A549 (cell line): ENCODE results near the gene ARGFX. TPM values are rescaled to one million over a fixed set of nuclear protein-coding genes. Genes with fewer than 3 reads are reported as not detected.

Source experiments
- ATAC-seq, 2 experiments: fragments of 200-7000 bp in 1 of 2; fragments of >200 bp in 1 of 2; cut with Nextera tagmentation in 1 of 2; cut with Tn5 transposase in 1 of 2; 3 replicates each; pipeline versions ENCODE4 v1.8.0 to v1.9.1; 2018 to 2020; ENCODE audit warnings: mild to moderate bottlenecking in 1 of 2, moderate library complexity in 1 of 2
- CTCF ChIA-PET: fragments of 300-600 bp; sonication (Branson Sonifier 250); formaldehyde crosslinking; extraction: SDS; loops from one replicate; lab custom pipeline; 2021; ENCODE audit warnings: antibody characterized with exemption, inconsistent platforms; lab: Yijun Ruan, JAX
- POLR2A ChIA-PET: fragments of 350-600 bp; formaldehyde crosslinking; extraction: SDS; loops from one replicate; lab custom pipeline; 2021; ENCODE audit warnings: antibody characterized with exemption, inconsistent platforms; lab: Yijun Ruan, JAX
- DNase-seq, 2 experiments: peaks; one replicate each; pipeline versions ENCODE4 v3.0.0 to v3.0.0-alpha.2; 2011 to 2016; ENCODE audit warnings: low read depth in 1 of 2, low spot score in 1 of 2
- FAIRE-seq: peaks from 2 replicates; lab custom pipeline; 2011; peaks lifted over from hg19 to GRCh38; lab: Jason Lieb, UNC
- H3K27ac ChIP-seq, 2 experiments: fragments of >200 bp; sonication (Bioruptor Twin); formaldehyde crosslinking; 3 replicates each; pipeline ENCODE4 v1.5.1; 2016 to 2017
- H3K4me1 ChIP-seq: fragments of >200 bp; sonication (Bioruptor Twin); formaldehyde crosslinking; 3 replicates; pipeline ENCODE4 v1.6.1; 2016
- H3K4me2 ChIP-seq: fragments of >200 bp; sonication (Bioruptor Twin); formaldehyde crosslinking; 3 replicates; pipeline ENCODE4 v1.6.1; 2016
- H3K4me3 ChIP-seq: fragments of >200 bp; sonication (Bioruptor Twin); formaldehyde crosslinking; 3 replicates; pipeline ENCODE4 v1.5.1; 2016
- H3K9me3 ChIP-seq: fragments of >200 bp; sonication (Bioruptor Twin); formaldehyde crosslinking; 3 replicates; pipeline ENCODE4 v1.6.1; 2016
- BHLHE40 ChIP-seq: IDR thresholded peaks from 2 replicates; pipeline ENCODE4 v1.6.1; 2012; ENCODE audit warnings: low read depth, low read length, inconsistent platforms
- CBX2 ChIP-seq: fragments of 200-600 bp; sonication (generic); IDR thresholded peaks from 2 replicates; pipeline ENCODE4 v1.6.1; 2016; ENCODE audit warnings: low read depth, mild to moderate bottlenecking, borderline replicate concordance
- CHD2 ChIP-seq: fragments of 150-350 bp; IDR thresholded peaks from 2 replicates; pipeline ENCODE4 v1.6.1; 2014; ENCODE audit warnings: low read length; ENCODE audit not compliant: partially characterized antibody
- EHMT2 ChIP-seq: fragments of 200-600 bp; sonication (generic); IDR thresholded peaks from 2 replicates; pipeline ENCODE4 v1.6.1; 2016; ENCODE audit warnings: antibody characterized with exemption, low read depth, mild to moderate bottlenecking, moderate library complexity
- FOSB ChIP-seq: fragments of 250-450 bp; sonication (Bioruptor Pico); IDR thresholded peaks from 2 replicates; pipeline ENCODE4 v1.5.0; 2020; ENCODE audit warnings: mild to moderate bottlenecking, moderate library complexity
- FOXS1 ChIP-seq: fragments of 250-450 bp; sonication (Bioruptor Pico); IDR thresholded peaks from 2 replicates; pipeline ENCODE4 v1.5.0; 2020; ENCODE audit warnings: mild to moderate bottlenecking, moderate library complexity
- HEYL ChIP-seq: fragments of 250-450 bp; sonication (Bioruptor Pico); IDR thresholded peaks from 2 replicates; pipeline ENCODE4 v1.8.0; 2021; ENCODE audit warnings: mild to moderate bottlenecking, moderate library complexity
- HOXA7 ChIP-seq: fragments of 250-450 bp; sonication (Bioruptor Pico); IDR thresholded peaks from 2 replicates; pipeline ENCODE4 v1.5.0; 2020; ENCODE audit warnings: mild to moderate bottlenecking, moderate library complexity
- HOXB5 ChIP-seq: fragments of 250-450 bp; sonication (Bioruptor Pico); IDR thresholded peaks from 2 replicates; pipeline ENCODE4 v1.5.0; 2020; ENCODE audit warnings: mild to moderate bottlenecking, moderate library complexity
- JUNB ChIP-seq: fragments of >200 bp; sonication (Bioruptor Twin); formaldehyde crosslinking; IDR thresholded peaks from 2 replicates; pipeline ENCODE4 v1.6.1; 2016
- MAZ ChIP-seq: fragments of 150-350 bp; IDR thresholded peaks from 2 replicates; pipeline ENCODE4 v1.6.1; 2014; ENCODE audit warnings: antibody characterized with exemption, low read depth, low read length, borderline replicate concordance
- NPAS2 ChIP-seq: fragments of 250-450 bp; sonication (Bioruptor Pico); IDR thresholded peaks from 2 replicates; pipeline ENCODE4 v1.8.0; 2022; ENCODE audit warnings: mild to moderate bottlenecking, moderate library complexity, borderline replicate concordance
- POLR2A ChIP-seq: IDR thresholded peaks from 2 replicates; pipeline ENCODE4 v1.6.1; 2012; ENCODE audit warnings: mild to moderate bottlenecking, low read length
- RAD21 ChIP-seq, 2 experiments: fragments of >200 bp in 1 of 2; sonication (Bioruptor Twin) in 1 of 2; formaldehyde crosslinking in 1 of 2; IDR thresholded peaks in 1 of 2; conservative IDR thresholded peaks in 1 of 2; 2 replicates in 1 of 2; 3 replicates in 1 of 2; pipeline ENCODE4 v1.6.1; 2012 to 2018; ENCODE audit warnings: inconsistent platforms in 1 of 2
- RARB ChIP-seq: fragments of 250-450 bp; sonication (Bioruptor Pico); IDR thresholded peaks from 2 replicates; pipeline ENCODE4 v1.8.0; 2021; ENCODE audit warnings: mild to moderate bottlenecking, moderate library complexity
- REST ChIP-seq: fragments of 200-600 bp; sonication (generic); IDR thresholded peaks from 2 replicates; pipeline ENCODE4 v1.6.1; 2016; ENCODE audit warnings: antibody characterized with exemption, mild to moderate bottlenecking, moderate library complexity
- RFX5 ChIP-seq: fragments of 450-650 bp; IDR thresholded peaks from 2 replicates; pipeline ENCODE4 v1.7.1; 2014; ENCODE audit warnings: antibody characterized with exemption, mild to moderate bottlenecking, moderate library complexity
- RNF2 ChIP-seq: fragments of 200-600 bp; sonication (generic); IDR thresholded peaks from 2 replicates; pipeline ENCODE4 v1.6.1; 2016; ENCODE audit warnings: low read depth, mild to moderate bottlenecking, antibody characterized with exemption, moderate library complexity, borderline replicate concordance
- SMC3 ChIP-seq: fragments of >200 bp; sonication (Bioruptor Twin); formaldehyde crosslinking; IDR thresholded peaks from 3 replicates; pipeline ENCODE4 v1.6.1; 2018; ENCODE audit warnings: inconsistent platforms
- TFCP2L1 ChIP-seq: fragments of 250-450 bp; sonication (Bioruptor Pico); IDR thresholded peaks from 2 replicates; pipeline ENCODE4 v1.5.0; 2021; ENCODE audit warnings: mild to moderate bottlenecking
- ZFP36 ChIP-seq: fragments of 450-650 bp; IDR thresholded peaks from 2 replicates; pipeline ENCODE4 v1.6.1; 2014; ENCODE audit warnings: borderline replicate concordance; ENCODE audit not compliant: partially characterized antibody
- ZNF302 ChIP-seq: fragments of 250-450 bp; sonication (Bioruptor Pico); IDR thresholded peaks from 2 replicates; pipeline ENCODE4 v1.9.0; 2021; ENCODE audit warnings: inconsistent platforms, mild to moderate bottlenecking, moderate library complexity
- WGBS: methylation state at CpG from one replicate; pipeline ENCODE4 v1.1.6; 2017; ENCODE audit errors: missing lambda C conversion rate; 5-methylcytosine and 5-hydroxymethylcytosine counted together
- polyA plus RNA-seq, 4 experiments: library from polyadenylated mRNA; depleted of rRNA in 3 of 4; stranded (reverse); fragments of >200 nt; fragmentation: RNase III in 1 of 4; extraction: RNeasy Plus Mini Kit Qiagen cat#74134 plus additional on column Dnase treatment in 1 of 4; gene quantifications; 2 replicates in 3 of 4; 3 replicates in 1 of 4; pipeline ENCODE4 v1.2.3, GENCODE V29; 2011 to 2017
- TF ChIP-seq, protein P1 (sequence below): IDR thresholded peaks from 2 replicates; pipeline ENCODE4 v1.6.1; 2012
- TF ChIP-seq, protein P2 (sequence below): fragments of 450-650 bp; IDR thresholded peaks from 2 replicates; pipeline ENCODE4 v1.6.1; 2014; ENCODE audit warnings: antibody characterized with exemption

ARGFX gene
- polyA plus RNA-seq, 2 of the 4 experiments (the other 2 are of a cell fraction): not detected

DNA sequence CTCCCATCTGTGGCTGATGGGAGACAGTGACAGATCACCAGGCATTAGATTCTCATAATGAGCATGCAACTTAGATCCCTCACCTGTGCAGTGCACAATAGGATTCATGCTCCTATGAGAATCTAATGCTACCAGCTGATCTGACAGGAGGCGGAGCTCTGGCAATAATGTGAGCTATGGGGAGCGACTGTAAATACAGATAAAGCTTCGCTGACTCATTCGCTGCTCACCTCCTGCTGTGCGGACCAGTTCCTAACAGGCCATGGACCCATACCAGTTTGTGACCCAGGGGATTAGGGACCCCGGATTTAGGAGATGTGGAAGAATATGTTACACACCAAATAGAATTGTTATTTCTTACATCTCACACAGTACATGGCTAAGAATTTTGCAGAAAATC is 6.7 kb downstream of the ARGFX start:
- FAIRE-seq: no peak
- peak in 1 of 2 experiments; percentile 65 for DNase-seq

DNA sequence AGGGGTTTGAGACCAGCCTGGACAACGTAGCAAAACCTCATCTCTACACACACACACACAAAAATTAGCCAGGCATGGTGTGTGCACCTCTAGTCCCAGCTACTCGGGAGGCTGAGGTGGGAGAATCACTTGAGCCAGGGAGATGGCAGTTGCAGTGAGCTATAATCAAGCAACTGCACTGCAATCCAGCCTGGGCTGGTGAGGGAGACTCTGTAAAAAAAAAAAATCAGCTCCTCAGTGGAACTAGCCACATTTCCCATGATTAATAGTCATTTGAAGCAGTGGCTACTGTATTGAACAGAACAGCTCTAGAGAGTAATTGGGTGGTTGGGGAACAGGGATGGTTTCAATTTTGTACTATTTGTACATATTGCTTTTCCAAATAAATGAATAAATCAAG is 13.9 kb downstream of the ARGFX start:
- H3K4me2 ChIP-seq: no peak overlapping the region
- ChIA-PET POLR2A (no interaction called here), CTCF (no interaction called here)
- DNase-seq (no peak), FAIRE-seq (no peak), ATAC-seq (no peak)
- no peak overlapping the region for H3K4me3 ChIP-seq
- no peak overlapping the region for H3K27ac ChIP-seq
- 15% methylated on average over 2 of the region's 2 CpGs for WGBS
- no peaks in the 10 kb centered on the region for H3K4me1 ChIP-seq
- TF ChIP-seq TFCP2L1 (CRISPR knock-in tag) (no peak), POLR2A (no peak), HOXA7 (no peak), RARB (no peak), ZFP36 (no peak), ZNF302 (CRISPR knock-in tag) (no peak), CBX2 (no peak), RAD21 (conservative IDR thresholded peaks at IDR 0.05 in 1 of 2, IDR thresholded peaks at IDR 0.05 in 1 of 2) (no peak), FOSB (CRISPR knock-in tag) (no peak), REST (no peak), JUNB (no peak), FOXS1 (CRISPR knock-in tag) (no peak), NPAS2 (CRISPR knock-in tag) (no peak), CHD2 (no peak)
- H3K9me3 ChIP-seq: no peaks in the 10 kb centered on the region

More for the DNA sequence above, 6.7 kb downstream of the ARGFX start:
- H3K9me3 ChIP-seq: no peaks in the 10 kb centered on the region
- ChIA-PET CTCF (no interaction called here), POLR2A (no interaction called here)
- no peak overlapping the region for H3K27ac ChIP-seq
- no peak overlapping the region for H3K4me3 ChIP-seq
- peak; percentile 88; a peak in 5 of 6 replicates for ATAC-seq
- 12% methylated on average over 6 of the region's 6 CpGs for WGBS
- peak overlapping the region; percentile 44; the same call in 1 of the 3 replicates for H3K4me2 ChIP-seq
- peaks cover 6% of the 10 kb centered on the region; the same call in 2 of the 3 replicates for H3K4me1 ChIP-seq
- TF ChIP-seq RNF2 (no peak), RARB (no peak), HOXB5 (CRISPR knock-in tag) (no peak), HOXA7 (no peak), RFX5 (no peak), CBX2 (no peak), EHMT2 (no peak), BHLHE40 (no peak), MAZ (no peak), HEYL (no peak), SMC3 (no peak)
- TF ChIP-seq, protein P1, sequence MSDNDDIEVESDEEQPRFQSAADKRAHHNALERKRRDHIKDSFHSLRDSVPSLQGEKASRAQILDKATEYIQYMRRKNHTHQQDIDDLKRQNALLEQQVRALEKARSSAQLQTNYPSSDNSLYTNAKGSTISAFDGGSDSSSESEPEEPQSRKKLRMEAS: no peak
- TF ChIP-seq, protein P2, sequence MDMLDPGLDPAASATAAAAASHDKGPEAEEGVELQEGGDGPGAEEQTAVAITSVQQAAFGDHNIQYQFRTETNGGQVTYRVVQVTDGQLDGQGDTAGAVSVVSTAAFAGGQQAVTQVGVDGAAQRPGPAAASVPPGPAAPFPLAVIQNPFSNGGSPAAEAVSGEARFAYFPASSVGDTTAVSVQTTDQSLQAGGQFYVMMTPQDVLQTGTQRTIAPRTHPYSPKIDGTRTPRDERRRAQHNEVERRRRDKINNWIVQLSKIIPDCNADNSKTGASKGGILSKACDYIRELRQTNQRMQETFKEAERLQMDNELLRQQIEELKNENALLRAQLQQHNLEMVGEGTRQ: no peak
- TF ChIP-seq, all 56 proteins: peak for 0
